Vagina (tissue), 2 donors: Measurements from ENCODE around the gene ALK.

Experiments used
- CTCF ChIP-seq, 3 experiments: fragments of 450-650 bp in 2 of 3; fragments of 200-600 bp in 1 of 3; sonication (generic) in 1 of 3; IDR thresholded peaks; one replicate each; pipeline ENCODE4 v1.5.1; 2017 to 2019; ENCODE audit warnings: antibody characterized with exemption in 3 of 3, mild to moderate bottlenecking in 2 of 3, moderate library complexity in 2 of 3
- POLR2A ChIP-seq, 2 donors: fragments of 450-650 bp; IDR thresholded peaks; one replicate each; pipeline ENCODE4 v1.6.1; 2017; ENCODE audit warnings: antibody characterized with exemption in 2 of 2, mild to moderate bottlenecking in 2 of 2, moderate library complexity in 2 of 2
- POLR2AphosphoS5 ChIP-seq, 2 donors: sonication (generic); formaldehyde crosslinking; IDR thresholded peaks; one replicate each; pipeline ENCODE4 v1.9.0; 2017; ENCODE audit warnings: antibody characterized with exemption in 2 of 2, mild to moderate bottlenecking in 2 of 2, low read depth in 1 of 2; ENCODE audit not compliant: insufficient read depth in 1 of 2

- TF ChIP-seq CTCF (IDR thresholded peaks at IDR 0.05) (no peak), POLR2AphosphoS5 (IDR thresholded peaks at IDR 0.05; ENCODE audit: insufficient read depth in 1 of 2, low read depth in 1 of 2) (no peak), POLR2A (IDR thresholded peaks at IDR 0.05) (no peak)
Observed at GRCh38 chr2:29562896-29563295, 358.5 kb downstream of the ALK start.
